AG04450 (cell line): ENCODE data around the gene SATB2. TPM values are rescaled to one million over a fixed set of nuclear protein-coding genes. Genes with fewer than 3 reads are reported as not detected.
A peak's percentile ranks its signal among the peaks of the same experiment; 100 is the strongest.

Source experiments
- CTCF ChIA-PET: fragments of 300-600, 350-600 bp; formaldehyde crosslinking; extraction: SDS; loops from one replicate; lab custom pipeline; 2022; ENCODE audit warnings: antibody characterized with exemption, inconsistent platforms; lab: Charles Lee
- POLR2A ChIA-PET: fragments of 350-600 bp; formaldehyde crosslinking; extraction: SDS; loops from one replicate; lab custom pipeline; 2021; ENCODE audit warnings: antibody characterized with exemption, inconsistent platforms; lab: Yijun Ruan, JAX
- DNase-seq: peaks from one replicate; pipeline ENCODE4 v3.0.0-alpha.2; 2011; ENCODE audit warnings: low read depth, low spot score
- H3K27ac ChIP-seq: one replicate; pipeline ENCODE4 v1.5.1; 2012; ENCODE audit warnings: low read depth, low read length, control low read depth
- H3K27me3 ChIP-seq: one replicate; pipeline ENCODE4 v1.6.0; 2012; ENCODE audit warnings: low read length; ENCODE audit not compliant: control insufficient read depth, insufficient read depth
- H3K4me3 ChIP-seq: 2 replicates; pipeline ENCODE4 v1.5.1; 2011; ENCODE audit warnings: mild to moderate bottlenecking, low read depth, low read length, control low read depth
- H3K9me3 ChIP-seq: 2 replicates; pipeline ENCODE4 v1.5.1; 2012; ENCODE audit warnings: low read length; ENCODE audit not compliant: control insufficient read depth, insufficient read depth
- CTCF ChIP-seq: IDR thresholded peaks from 2 replicates; pipeline ENCODE4 v1.5.1; 2011; ENCODE audit warnings: low read depth, low read length, control low read depth, inconsistent platforms
- polyA plus RNA-seq: library from polyadenylated mRNA; depleted of rRNA; stranded (reverse); fragments of >200 nt; gene quantifications from 2 replicates; pipeline ENCODE4 v1.2.3, GENCODE V29; 2011

The SATB2 gene
- polyA plus RNA-seq, 1 experiment: 5.0 TPM

- POLR2A ChIA-PET: no interaction called here
- DNase-seq: no peak
- CTCF ChIA-PET: interaction anchor here (1.0 kb wide), 1 partner anchor 58 kb away, joined by 3 read pairs; no protein-coding TSS in a partner anchor
- TF ChIP-seq CTCF: no peak
- Histone ChIP-seq H3K9me3 (no peaks in the 10 kb centered on the region), H3K27me3 (no peaks in the 10 kb centered on the region), H3K4me3 (no peak overlapping the region), H3K27ac (no peak overlapping the region)
Observed at GRCh38 chr2:199307461-199307860, 150.3 kb downstream of the SATB2 start.

GRCh38 chr2:199306116-199306515 is 151.6 kb downstream of the SATB2 start:
- ChIA-PET CTCF (interaction anchor here (0.5 kb wide), 1 partner anchor 1504 kb away, joined by 4 read pairs; no protein-coding TSS in a partner anchor), POLR2A (no interaction called here)
- no peak overlapping the region for H3K27ac ChIP-seq

GRCh38 chr2:199303728-199304177 is 154.0 kb downstream of the SATB2 start:
- DNase-seq: peak; percentile 61
- CTCF ChIA-PET: interaction anchor here (1.1 to 1.5 kb wide), 2 partner anchors 8 to 159 kb away, joined by 3 to 4 read pairs; no protein-coding TSS in a partner anchor
- Histone ChIP-seq H3K9me3 (no peaks in the 10 kb centered on the region), H3K27ac (peak overlapping the region; percentile 34), H3K4me3 (no peak overlapping the region), H3K27me3 (no peaks in the 10 kb centered on the region)
- POLR2A ChIA-PET: interaction anchor here (1.0 kb wide), 1 partner anchor 74 kb away, joined by 3 read pairs; no protein-coding TSS in a partner anchor
- no peak for TF ChIP-seq CTCF

More at GRCh38 chr2:199306116-199306515, 151.6 kb downstream of the SATB2 start:
- no peak for TF ChIP-seq CTCF
- H3K9me3 ChIP-seq: no peaks in the 10 kb centered on the region
- DNase-seq: no peak
- H3K4me3 ChIP-seq: no peak overlapping the region
- no peaks in the 10 kb centered on the region for H3K27me3 ChIP-seq

- CTCF ChIA-PET: interaction anchor here (1.0 to 1.5 kb wide), 2 partner anchors 15 to 160 kb away, joined by 4 read pairs; no protein-coding TSS in a partner anchor
- TF ChIP-seq CTCF: no peak
- no peaks in the 10 kb centered on the region for H3K9me3 ChIP-seq
- H3K27me3 ChIP-seq: no peaks in the 10 kb centered on the region
- POLR2A ChIA-PET: no interaction called here
- no peak overlapping the region for H3K4me3 ChIP-seq
- no peak for DNase-seq
- H3K27ac ChIP-seq: no peak overlapping the region
Observed at GRCh38 chr2:199302851-199303250, 154.9 kb downstream of the SATB2 start.

GRCh38 chr2:199288424-199288823 is 169.3 kb downstream of the SATB2 start:
- H3K4me3 ChIP-seq: no peak overlapping the region
- TF ChIP-seq CTCF: no peak
- no peaks in the 10 kb centered on the region for H3K27me3 ChIP-seq
- H3K9me3 ChIP-seq: no peaks in the 10 kb centered on the region
- POLR2A ChIA-PET: no interaction called here
- no peak overlapping the region for H3K27ac ChIP-seq
- no peak for DNase-seq
- CTCF ChIA-PET: no interaction called here
